H9 (cell line): ENCODE results near the gene SNCA. TPM values are rescaled to one million over a fixed set of nuclear protein-coding genes. Genes with fewer than 3 reads are reported as not detected.

Experiments used
- DNase-seq: peaks from one replicate; pipeline ENCODE4 v3.0.0-alpha.2; 2017
- H2AFZ ChIP-seq: one replicate; pipeline ENCODE4 v1.6.1; 2013; ENCODE audit warnings: mild to moderate bottlenecking, low read length, control low read depth, moderate library complexity
- H2AK5ac ChIP-seq: 2 replicates; pipeline ENCODE4 v1.6.1; 2013; ENCODE audit warnings: low read length, control low read depth, mixed read lengths; ENCODE audit not compliant: insufficient read length
- H2BK120ac ChIP-seq: one replicate; pipeline ENCODE4 v1.6.1; 2013; ENCODE audit warnings: low read depth, mild to moderate bottlenecking, low read length, control low read depth, inconsistent platforms; ENCODE audit not compliant: poor library complexity, severe bottlenecking
- H2BK12ac ChIP-seq: 2 replicates; pipeline ENCODE4 v1.6.1; 2013; ENCODE audit warnings: low read length, control low read depth, mixed read lengths, low read depth; ENCODE audit not compliant: insufficient read length
- H2BK15ac ChIP-seq: 2 replicates; pipeline ENCODE4 v1.6.1; 2013; ENCODE audit warnings: low read depth, low read length, control low read depth
- H2BK20ac ChIP-seq: one replicate; pipeline ENCODE4 v1.6.1; 2013; ENCODE audit warnings: low read depth, mild to moderate bottlenecking, low read length, control low read depth, inconsistent platforms; ENCODE audit not compliant: poor library complexity, severe bottlenecking
- H2BK5ac ChIP-seq: 2 replicates; pipeline ENCODE4 v1.6.1; 2013; ENCODE audit warnings: low read length, control low read depth, mixed read lengths; ENCODE audit not compliant: insufficient read length
- H3K14ac ChIP-seq: 2 replicates; pipeline ENCODE4 v1.6.1; 2013; ENCODE audit warnings: low read length, control low read depth; ENCODE audit not compliant: insufficient read depth
- H3K18ac ChIP-seq: 2 replicates; pipeline ENCODE4 v1.6.1; 2013; ENCODE audit warnings: low read depth, mild to moderate bottlenecking, mixed read lengths, low read length, control low read depth; ENCODE audit not compliant: insufficient read length
- H3K23ac ChIP-seq: 2 replicates; pipeline ENCODE4 v1.6.1; 2013; ENCODE audit warnings: low read length, control low read depth, mixed read lengths, low read depth; ENCODE audit not compliant: insufficient read length
- H3K23me2 ChIP-seq: 2 replicates; pipeline ENCODE4 v1.6.1; 2013; ENCODE audit warnings: low read depth, mild to moderate bottlenecking, mixed read lengths, low read length, control low read depth; ENCODE audit not compliant: insufficient read length, poor library complexity, severe bottlenecking
- H3K27ac ChIP-seq: 2 replicates; pipeline ENCODE4 v1.5.1; 2013; ENCODE audit warnings: low read length, control low read depth, mixed read lengths, low read depth; ENCODE audit not compliant: insufficient read length
- H3K27me3 ChIP-seq: 2 replicates; pipeline ENCODE4 v1.6.1; 2013; ENCODE audit warnings: low read length, control low read depth, inconsistent platforms; ENCODE audit not compliant: insufficient read depth
- H3K4ac ChIP-seq: 2 replicates; pipeline ENCODE4 v1.6.1; 2013; ENCODE audit warnings: low read depth, mild to moderate bottlenecking, control low read depth, inconsistent platforms, low read length, moderate library complexity
- H3K4me1 ChIP-seq: 2 replicates; pipeline ENCODE4 v1.6.1; 2013; ENCODE audit warnings: low read length, control low read depth, inconsistent platforms; ENCODE audit not compliant: insufficient read depth
- H3K4me2 ChIP-seq: 2 replicates; pipeline ENCODE4 v1.6.1; 2013; ENCODE audit warnings: low read length, control low read depth, mixed read lengths; ENCODE audit not compliant: insufficient read length, insufficient read depth
- H3K56ac ChIP-seq: 2 replicates; pipeline ENCODE4 v1.6.1; 2013; ENCODE audit warnings: low read depth, mild to moderate bottlenecking, mixed read lengths, low read length, control low read depth; ENCODE audit not compliant: insufficient read length
- H3K79me1 ChIP-seq: 2 replicates; pipeline ENCODE4 v1.6.1; 2013; ENCODE audit warnings: low read depth, mild to moderate bottlenecking, moderate library complexity, low read length, control low read depth, inconsistent platforms; ENCODE audit not compliant: insufficient read depth, poor library complexity, severe bottlenecking
- H3K79me2 ChIP-seq: 2 replicates; pipeline ENCODE4 v1.6.1; 2013; ENCODE audit warnings: low read length, control low read depth, inconsistent platforms; ENCODE audit not compliant: insufficient read depth
- H3K9ac ChIP-seq: 2 replicates; pipeline ENCODE4 v1.6.1; 2013; ENCODE audit warnings: low read length, control low read depth, mixed read lengths; ENCODE audit not compliant: insufficient read length; ENCODE audit errors: extremely low read depth
- H3K9me3 ChIP-seq: one replicate; pipeline ENCODE4 v1.6.1; 2013; ENCODE audit warnings: low read depth, low read length, inconsistent platforms; ENCODE audit not compliant: control insufficient read depth
- H3T11ph ChIP-seq: one replicate; pipeline ENCODE4 v1.6.1; 2013; ENCODE audit warnings: mild to moderate bottlenecking, low read length, control low read depth, inconsistent platforms
- H4K20me1 ChIP-seq: one replicate; pipeline ENCODE4 v1.6.1; 2013; ENCODE audit not compliant: control insufficient read depth, insufficient read length, insufficient read depth
- H4K5ac ChIP-seq: 2 replicates; pipeline ENCODE4 v1.6.1; 2013; ENCODE audit warnings: low read depth, mild to moderate bottlenecking, mixed read lengths, low read length, control low read depth; ENCODE audit not compliant: insufficient read length
- H4K8ac ChIP-seq: replicated peaks from 2 replicates; pipeline ENCODE4 v1.6.1; 2013; ENCODE audit warnings: low read length, control low read depth, mixed read lengths, low read depth; ENCODE audit not compliant: insufficient read length
- H4K91ac ChIP-seq: 2 replicates; pipeline ENCODE4 v1.6.1; 2013; ENCODE audit warnings: low read depth, mild to moderate bottlenecking, moderate library complexity, mixed read lengths, low read length, control low read depth; ENCODE audit not compliant: insufficient read length
- H3K27ac Mint-ChIP-seq, 3 experiments: 2 replicates in 2 of 3; 3 replicates in 1 of 3; pipeline ENCODE4 v1.8.0; 2020 to 2021; ENCODE audit warnings: mixed read lengths in 3 of 3, mild to moderate bottlenecking in 1 of 3, moderate library complexity in 1 of 3
- H3K27me3 Mint-ChIP-seq: 2 replicates; pipeline ENCODE4 v1.8.0; 2021; ENCODE audit warnings: low read depth, mild to moderate bottlenecking, moderate library complexity, mixed read lengths
- H3K36me3 Mint-ChIP-seq, 3 experiments: 2 replicates in 2 of 3; 3 replicates in 1 of 3; pipeline ENCODE4 v1.8.0; 2020 to 2021; ENCODE audit warnings: low read depth in 3 of 3, mixed read lengths in 3 of 3; ENCODE audit not compliant: insufficient read depth in 1 of 3
- H3K4me1 Mint-ChIP-seq, 2 experiments: 2 replicates each; pipeline ENCODE4 v1.8.0; 2020; ENCODE audit warnings: mixed read lengths in 2 of 2
- H3K4me3 Mint-ChIP-seq, 2 experiments: 2 replicates in 1 of 2; 3 replicates in 1 of 2; pipeline ENCODE4 v1.8.0; 2020 to 2021; ENCODE audit warnings: mild to moderate bottlenecking in 2 of 2, mixed read lengths in 2 of 2, moderate library complexity in 1 of 2
- H3K9me3 Mint-ChIP-seq, 2 experiments: 2 replicates in 1 of 2; 3 replicates in 1 of 2; pipeline ENCODE4 v1.8.0; 2020; ENCODE audit warnings: mild to moderate bottlenecking in 2 of 2, mixed read lengths in 2 of 2, moderate library complexity in 1 of 2
- CTCF ChIP-seq: fragments of 200-600 bp; sonication (generic); conservative IDR thresholded peaks from 3 replicates; pipeline ENCODE4 v1.8.0; 2021; ENCODE audit warnings: antibody characterized with exemption, mild to moderate bottlenecking
- WGBS: extraction: QIAGEN DNeasy Blood & Tissue Kit; methylation state at CpG from one replicate; pipeline ENCODE4 v1.1.7; 2013; ENCODE audit warnings: missing lambda C conversion rate, low lambda C conversion rate, mixed read lengths; ENCODE audit not compliant: insufficient read length; ENCODE audit errors: extremely low coverage; 5-methylcytosine and 5-hydroxymethylcytosine counted together
- total RNA-seq: library from RNA; stranded (reverse); gene quantifications from 2 replicates; pipeline ENCODE4 v1.2.1, GENCODE V29; 2021

SNCA gene
- total RNA-seq, 1 experiment from 2014 or later = 8.5 TPM

- Histone ChIP-seq H3K4me2 (no peak overlapping the region), H4K5ac (no peak overlapping the region), H3K9me3 (no peaks in the 10 kb centered on the region), H4K8ac (no peak overlapping the region), H3K18ac (no peak overlapping the region), H3K27me3 (no peaks in the 10 kb centered on the region), H3K79me2 (no peaks in the 10 kb centered on the region), H3K56ac (no peak overlapping the region), H4K20me1 (no peaks in the 10 kb centered on the region), H2BK20ac (no peak overlapping the region), H3K9ac (no peak overlapping the region), H2BK12ac (no peak overlapping the region), H2BK5ac (no peak overlapping the region), H3K79me1 (no peaks in the 10 kb centered on the region), H3K27ac (no peak overlapping the region), H2AK5ac (no peak overlapping the region), H3K23ac (no peak overlapping the region), H2BK120ac (no peak overlapping the region), H3K4me1 (no peaks in the 10 kb centered on the region), H3K14ac (no peak overlapping the region), H2AFZ (no peak overlapping the region), H3K23me2 (no peaks in the 10 kb centered on the region), H4K91ac (no peak overlapping the region), H2BK15ac (no peak overlapping the region), H3T11ph (no peak overlapping the region), H3K4ac (no peak overlapping the region)
- H3K4me3 Mint-ChIP-seq = no peak overlapping the region
- no peak overlapping the region for H3K27ac Mint-ChIP-seq
- H3K36me3 Mint-ChIP-seq = no peaks in the 10 kb centered on the region
- H3K4me1 Mint-ChIP-seq = peaks cover 7 to 9% of the 10 kb centered on the region in 2 experiments
- DNase-seq = no peak
- no peaks in the 10 kb centered on the region for H3K9me3 Mint-ChIP-seq
- no peaks in the 10 kb centered on the region for H3K27me3 Mint-ChIP-seq
- no CpG with 5 or more reads among the region's 2 CpGs for whole genome bisulfite sequencing
- no peak for TF ChIP-seq CTCF
Measured at GRCh38 chr4:89722517-89722916, 114.4 kb downstream of the SNCA start.
